Peyer's patch (tissue), 4 donors: Measurements from ENCODE around the gene DCUN1D3.

ENCODE experiments used
- CTCF ChIP-seq, 6 experiments: fragments of 450-650 bp in 4 of 6; fragments of 200-600 bp in 2 of 6; sonication (generic) in 1 of 6; IDR thresholded peaks; one replicate each; pipeline ENCODE4 v1.5.1; 2017 to 2019; ENCODE audit warnings: antibody characterized with exemption in 6 of 6, mild to moderate bottlenecking in 3 of 6, moderate library complexity in 1 of 6
- POLR2A ChIP-seq, 2 donors: fragments of 450-650 bp; IDR thresholded peaks; one replicate each; pipeline ENCODE4 v1.5.1; 2017; ENCODE audit warnings: antibody characterized with exemption in 2 of 2, mild to moderate bottlenecking in 2 of 2, moderate library complexity in 2 of 2

DNA sequence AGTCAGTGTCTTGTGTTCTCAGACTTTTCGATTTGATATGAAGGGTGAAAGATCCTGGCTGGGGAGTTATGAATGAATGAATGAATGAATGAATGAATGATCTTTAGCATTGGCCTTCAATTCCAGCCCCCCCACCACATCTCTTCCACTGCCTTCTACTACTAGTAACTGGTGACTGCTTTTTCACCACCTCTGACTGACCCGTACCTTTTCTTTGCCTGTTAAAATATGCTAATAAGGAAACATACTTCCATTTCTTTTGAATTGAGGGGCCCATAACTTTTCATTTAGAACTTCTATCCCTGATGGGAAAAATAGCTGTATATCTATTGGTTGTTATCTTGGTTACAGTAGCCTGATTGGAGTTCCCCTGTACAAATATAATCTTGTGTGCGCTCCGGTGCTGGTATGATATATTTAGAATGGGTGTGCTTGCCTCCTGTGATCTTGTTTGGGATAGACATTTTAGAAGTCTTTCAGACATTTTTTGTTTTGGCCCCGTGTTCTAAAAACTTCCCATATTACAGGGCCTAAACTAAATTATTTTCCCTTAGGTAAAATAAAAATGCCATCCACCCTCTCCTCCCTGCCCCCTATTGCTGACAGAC is 3.8 kb upstream of the DCUN1D3 start:
- no peak for TF ChIP-seq POLR2A (IDR thresholded peaks at IDR 0.05)
- TF ChIP-seq CTCF (IDR thresholded peaks at IDR 0.05) = no peak
